K562 (cell line): ENCODE measurements around the gene NOD2. TPM values are rescaled to one million over a fixed set of nuclear protein-coding genes. Genes with fewer than 3 reads are reported as not detected.

Experiments used
- ATAC-seq: fragments of 200-7000 bp; cut with Tn5 transposase; 3 replicates; pipeline ENCODE4 v1.9.1; 2020; ENCODE audit warnings: moderate library complexity
- BruUV-seq: library from RNA; stranded (reverse); fragments of 400-500 nt; replicated peaks from 2 replicates; lab custom pipeline; 2021; lab: Mats Ljungman, UMichigan
- CTCF ChIA-PET: fragments of 300-600 bp; formaldehyde crosslinking; extraction: SDS; loops from one replicate; lab custom pipeline; 2021; ENCODE audit warnings: low intra/inter-chr PET ratio; lab: Yijun Ruan, JAX
- POLR2A ChIA-PET: fragments of 300-600, 350-650 bp; sonication (Branson Sonifier 250); formaldehyde crosslinking; extraction: SDS; loops from one replicate; lab custom pipeline; 2021; ENCODE audit warnings: antibody characterized with exemption, inconsistent platforms; lab: Yijun Ruan, JAX
- DNase-seq, 4 experiments: peaks; one replicate each; pipeline versions ENCODE4 v3.0.0 to v3.0.0-alpha.2; 2011 to 2018; ENCODE audit warnings: low spot score in 3 of 4, mixed read lengths in 3 of 4; ENCODE audit errors: extremely low read depth in 1 of 4
- FAIRE-seq: peaks from 2 replicates; lab custom pipeline; 2011; peaks lifted over from hg19 to GRCh38; lab: Jason Lieb, UNC
- H2AFZ ChIP-seq: 2 replicates; pipeline ENCODE4 v1.6.0; 2011; ENCODE audit warnings: low read depth, low read length, control low read depth, inconsistent platforms
- H3K27ac ChIP-seq: fragments of 200-600 bp; 3 replicates; pipeline ENCODE4 v1.8.0; 2011; ENCODE audit warnings: low read depth, mild to moderate bottlenecking, control low read depth, inconsistent platforms, low read length, moderate library complexity, mixed read lengths; ENCODE audit errors: extremely low read depth
- H3K27me3 ChIP-seq, 2 experiments: fragments of 300-600 bp in 1 of 2; 2 replicates in 1 of 2; 3 replicates in 1 of 2; pipeline versions ENCODE4 v1.6.0 to v1.8.0; 2011; ENCODE audit warnings: inconsistent platforms in 2 of 2, low read length in 2 of 2, mild to moderate bottlenecking in 1 of 2, mixed read lengths in 1 of 2, moderate library complexity in 1 of 2; ENCODE audit not compliant: control insufficient read depth in 2 of 2, insufficient read depth in 2 of 2
- H3K36me3 ChIP-seq: fragments of 300-600 bp; 3 replicates; pipeline ENCODE4 v1.8.0; 2011; ENCODE audit warnings: mild to moderate bottlenecking, low read length, inconsistent platforms; ENCODE audit not compliant: control insufficient read depth, insufficient read depth
- H3K4me1 ChIP-seq, 2 experiments: fragments of 200-600 bp in 1 of 2; replicated peaks in 1 of 2; 2 replicates in 1 of 2; 3 replicates in 1 of 2; pipeline versions ENCODE4 v1.5.1 to v1.8.0; 2011; ENCODE audit warnings: inconsistent platforms in 2 of 2, low read length in 2 of 2, mild to moderate bottlenecking in 1 of 2, mixed read lengths in 1 of 2, moderate library complexity in 1 of 2; ENCODE audit not compliant: control insufficient read depth in 2 of 2, insufficient read depth in 2 of 2
- H3K4me2 ChIP-seq: 2 replicates; pipeline ENCODE4 v1.6.1; 2011; ENCODE audit warnings: low read length, control low read depth, inconsistent platforms, mixed read lengths; ENCODE audit not compliant: insufficient read depth
- H3K4me3 ChIP-seq: fragments of 200-600 bp; sonication (generic), shearing (Covaris generic); 2 replicates; pipeline ENCODE4 v1.5.1; 2016; ENCODE audit warnings: control low read depth, inconsistent platforms
- H3K79me2 ChIP-seq: fragments of 200-600 bp; 3 replicates; pipeline ENCODE4 v1.8.0; 2011; ENCODE audit warnings: low read length, inconsistent platforms; ENCODE audit not compliant: control insufficient read depth, insufficient read depth
- H3K9ac ChIP-seq, 2 experiments: 2 replicates each; pipeline versions ENCODE4 v1.6.0 to v1.6.1; 2011; ENCODE audit warnings: low read depth in 2 of 2, low read length in 2 of 2, control low read depth in 1 of 2, inconsistent platforms in 1 of 2, mild to moderate bottlenecking in 1 of 2, mixed read lengths in 1 of 2; ENCODE audit not compliant: insufficient read depth in 1 of 2
- H3K9me1 ChIP-seq: one replicate; pipeline ENCODE4 v1.6.0; 2011; ENCODE audit warnings: inconsistent platforms, mild to moderate bottlenecking, low read length, moderate library complexity; ENCODE audit not compliant: control insufficient read depth, insufficient read depth
- H3K9me3 ChIP-seq: replicated peaks from 2 replicates; pipeline ENCODE4 v1.5.1; 2011; ENCODE audit warnings: low read depth, low read length, inconsistent platforms; ENCODE audit not compliant: control insufficient read depth, insufficient read depth
- H4K20me1 ChIP-seq: replicated peaks from 2 replicates; pipeline ENCODE4 v1.6.1; 2011; ENCODE audit warnings: low read length, inconsistent platforms, mixed read lengths; ENCODE audit not compliant: control insufficient read depth, insufficient read depth
- ARID2 ChIP-seq: fragments of 450-650 bp; IDR thresholded peaks from 2 replicates; pipeline ENCODE4 v1.6.1; 2017; ENCODE audit warnings: antibody characterized with exemption, mild to moderate bottlenecking
- ARID3B ChIP-seq: fragments of 250-450 bp; sonication (Bioruptor Pico); IDR thresholded peaks from 2 replicates; pipeline ENCODE4 v1.4.0; 2020; ENCODE audit warnings: borderline replicate concordance
- CHD2 ChIP-seq: IDR thresholded peaks from 2 replicates; pipeline ENCODE4 v1.6.1; 2011; ENCODE audit warnings: low read depth, low read length
- DLX4 ChIP-seq: fragments of 250-450 bp; sonication (Bioruptor Pico); IDR thresholded peaks from 2 replicates; pipeline ENCODE4 v1.6.1; 2021; ENCODE audit warnings: mild to moderate bottlenecking
- MEIS2 ChIP-seq: fragments of 450-650 bp; IDR thresholded peaks from 2 replicates; pipeline ENCODE4 v1.6.1; 2014; ENCODE audit warnings: mild to moderate bottlenecking; ENCODE audit not compliant: partially characterized antibody
- RBBP5 ChIP-seq: fragments of 200-600 bp; sonication (generic); IDR thresholded peaks from 2 replicates; pipeline ENCODE4 v1.6.1; 2012; ENCODE audit warnings: borderline replicate concordance, mild to moderate bottlenecking, low read length, control low read depth, inconsistent platforms; ENCODE audit not compliant: insufficient read depth, poor library complexity, severe bottlenecking
- RBM17 ChIP-seq: fragments of 200-400 bp; formaldehyde crosslinking; IDR thresholded peaks from 2 replicates; pipeline ENCODE4 v1.6.1; 2017; ENCODE audit warnings: low read depth, mild to moderate bottlenecking, low read length, borderline replicate concordance
- TARDBP ChIP-seq: fragments of 450-650 bp; IDR thresholded peaks from 2 replicates; pipeline ENCODE4 v1.6.1; 2016
- ZBTB12 ChIP-seq: fragments of 250-450 bp; sonication (Bioruptor Pico); IDR thresholded peaks from 2 replicates; pipeline ENCODE4 v1.4.0; 2020
- ZNF589 ChIP-seq: fragments of 200-800 bp; sonication (Bioruptor generic); IDR thresholded peaks from 2 replicates; pipeline ENCODE4 v1.6.1; 2016; ENCODE audit warnings: low read depth, missing genetic modification characterization, missing compliant biosample characterization
- WGBS: fragments of 100-300 bp; shearing (Covaris generic); methylation state at CpG from one replicate; pipeline ENCODE4 v1.1.6; 2016; ENCODE audit warnings: low coverage, mixed read lengths; ENCODE audit not compliant: insufficient coverage; ENCODE audit errors: missing lambda C conversion rate; 5-methylcytosine and 5-hydroxymethylcytosine counted together
- in situ Hi-C: fragments of 300-500 bp; cut with MboI; formaldehyde crosslinking; loops from 4 replicates; pipeline ENCODE4 v1.15.0; 2018; ENCODE audit warnings: inconsistent platforms, mixed read lengths
- intact Hi-C: fragments of 100-400 bp; cut with micrococcal nuclease; formaldehyde crosslinking; loops from 2 replicates; pipeline ENCODE4 v1.14.2; 2022
- polyA plus RNA-seq, 8 experiments: library from polyadenylated mRNA; depleted of rRNA in 4 of 8; stranded (reverse) in 5 of 8; unstranded in 3 of 8; fragments of >200 nt; fragmentation: Nextera tagmentation in 2 of 8; fragmentation: Illumina TruSeq in 1 of 8; extraction: Ambion mirVana in 2 of 8; extraction: Trizol in 1 of 8; gene quantifications; 2 replicates each; pipeline versions ENCODE4 v1.2.1 to v1.2.3, GENCODE V29; 2011 to 2014; ENCODE audit warnings: inconsistent platforms in 1 of 8, missing spikeins in 1 of 8
- total RNA-seq, 7 experiments: library from RNA; depleted of rRNA in 6 of 7; stranded (reverse); fragments of >200 nt in 6 of 7; fragmentation: Illumina TruSeq in 2 of 7; extraction: Trizol in 2 of 7; gene quantifications; 2 replicates each; pipeline versions ENCODE4 v1.2.1 to v1.2.3, GENCODE V29; 2011 to 2021; ENCODE audit warnings: low replicate concordance in 1 of 7
- TF ChIP-seq, protein P1 (sequence below): fragments of 450-650 bp; formaldehyde crosslinking; conservative IDR thresholded peaks from 2 replicates; pipeline ENCODE4 v1.4.0; 2022; ENCODE audit warnings: mild to moderate bottlenecking, missing genetic modification characterization

NOD2 gene
- total and polyA plus RNA-seq, 9 of the 15 experiments (the other 6 are each of a cell fraction or from before 2014, with no cell fraction given): 0.04 TPM; not detected in 8

DNA sequence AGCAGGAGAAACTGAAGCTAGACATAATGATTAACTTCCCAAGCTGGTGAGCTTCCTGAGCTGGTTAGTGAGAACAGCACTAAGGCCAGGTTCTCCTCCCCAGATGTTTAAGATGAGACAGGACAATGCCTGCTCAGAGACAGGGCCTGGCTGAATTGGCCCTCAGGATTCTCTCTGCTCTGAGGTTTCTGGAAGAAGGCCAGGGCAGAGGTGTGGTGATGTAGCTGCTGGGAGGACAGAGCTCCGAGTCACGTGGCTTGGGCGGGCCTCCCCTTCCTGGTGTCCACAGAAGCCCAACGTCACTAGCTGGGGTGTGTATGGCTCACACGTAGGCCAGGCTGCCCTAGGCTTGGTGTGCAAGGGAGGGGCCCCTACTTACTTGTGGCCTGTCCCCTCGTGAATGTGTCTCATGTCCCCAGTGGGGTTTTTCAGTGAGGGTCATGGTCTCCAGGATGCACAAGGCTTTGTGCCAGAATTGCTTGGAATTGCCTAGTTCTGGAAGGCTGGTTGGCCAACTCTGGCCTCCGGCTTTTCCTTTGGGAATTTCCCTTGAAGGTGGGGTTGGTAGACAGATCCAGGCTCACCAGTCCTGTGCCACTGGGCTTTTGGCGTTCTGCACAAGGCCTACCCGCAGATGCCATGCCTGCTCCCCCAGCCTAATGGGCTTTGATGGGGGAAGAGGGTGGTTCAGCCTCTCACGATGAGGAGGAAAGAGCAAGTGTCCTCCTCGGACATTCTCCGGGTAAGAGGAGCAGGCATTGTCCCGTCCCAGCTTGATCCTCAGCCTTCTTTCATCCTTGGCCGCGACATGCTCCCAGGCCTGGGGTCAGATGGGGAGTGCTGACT, 3.4 kb downstream of the NOD2 start (continued):
- TF ChIP-seq, protein P1, sequence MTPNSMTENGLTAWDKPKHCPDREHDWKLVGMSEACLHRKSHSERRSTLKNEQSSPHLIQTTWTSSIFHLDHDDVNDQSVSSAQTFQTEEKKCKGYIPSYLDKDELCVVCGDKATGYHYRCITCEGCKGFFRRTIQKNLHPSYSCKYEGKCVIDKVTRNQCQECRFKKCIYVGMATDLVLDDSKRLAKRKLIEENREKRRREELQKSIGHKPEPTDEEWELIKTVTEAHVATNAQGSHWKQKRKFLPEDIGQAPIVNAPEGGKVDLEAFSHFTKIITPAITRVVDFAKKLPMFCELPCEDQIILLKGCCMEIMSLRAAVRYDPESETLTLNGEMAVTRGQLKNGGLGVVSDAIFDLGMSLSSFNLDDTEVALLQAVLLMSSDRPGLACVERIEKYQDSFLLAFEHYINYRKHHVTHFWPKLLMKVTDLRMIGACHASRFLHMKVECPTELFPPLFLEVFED (CRISPR knock-in tag): no peak
- TF ChIP-seq ZNF589 (CRISPR knock-in tag): 0 out of 2 replicates have a peak, but pooled peaks have one; percentile 14

- TF ChIP-seq MEIS2: no peak
- TF ChIP-seq DLX4 (CRISPR knock-in tag): no peak
- TF ChIP-seq ARID2: no peak
- no peak for TF ChIP-seq TARDBP
- TF ChIP-seq CHD2: no peak
- no peak for TF ChIP-seq ZBTB12 (CRISPR knock-in tag)
- no peak for TF ChIP-seq RBBP5
- no peak for TF ChIP-seq RBM17
- TF ChIP-seq ARID3B (CRISPR knock-in tag): no peak
- ATAC-seq (no peak), FAIRE-seq (no peak), DNase-seq (no peak)
- Histone ChIP-seq H3K4me3 (no peak overlapping the region), H3K36me3 (no peaks in the 10 kb centered on the region), H3K79me2 (no peaks in the 10 kb centered on the region), H3K27me3 (peaks cover 0 to 32% of the 10 kb centered on the region in 2 experiments; a peak in 3 of 5 replicates), H2AFZ (peak overlapping the region; percentile 63; the same call in 1 of the 2 replicates), H3K9ac (no peak overlapping the region), H3K4me2 (no peak overlapping the region), H3K9me1 (no peaks in the 10 kb centered on the region), H3K9me3 (no peaks in the 10 kb centered on the region), H4K20me1 (no peaks in the 10 kb centered on the region; the same call in 1 of the 2 replicates), H3K27ac (no peak overlapping the region), H3K4me1 (peaks cover 9 to 15% of the 10 kb centered on the region in 2 experiments; a peak in 4 of 5 replicates)
- in situ Hi-C loops: no loop called here
- ChIA-PET POLR2A (interaction anchor here (1.0 kb wide), 1 partner anchor 44 kb away, joined by 4 read pairs; no protein-coding TSS in a partner anchor), CTCF (no interaction called here)
- intact Hi-C loops: no loop called here
- 15% methylated on average over 5 of the region's 5 CpGs for WGBS
- no TSS peak for BruUV-seq
Observed at GRCh38 chr16:50697421-50697715, 4.0 kb downstream of the NOD2 start.
